Suprapubic skin (tissue), 4 donors: ENCODE measurements around the gene LPIN3.

Experiments used
- EP300 ChIP-seq: sonication (generic); formaldehyde crosslinking; IDR thresholded peaks from one replicate; pipeline ENCODE4 v1.6.1; 2017; ENCODE audit warnings: antibody characterized with exemption
- POLR2A ChIP-seq, 2 donors: fragments of 450-650 bp; IDR thresholded peaks; one replicate each; pipeline ENCODE4 v1.6.1; 2017; ENCODE audit warnings: antibody characterized with exemption in 2 of 2, mild to moderate bottlenecking in 2 of 2, moderate library complexity in 2 of 2
- POLR2AphosphoS5 ChIP-seq, 3 donors: sonication (generic); formaldehyde crosslinking; IDR thresholded peaks; one replicate each; pipeline ENCODE4 v1.6.1; 2017; ENCODE audit warnings: antibody characterized with exemption in 3 of 3
- TF ChIP-seq, protein P1 (sequence below), 2 donors: fragments of 200-600 bp in 1 of 2; fragments of 450-650 bp in 1 of 2; sonication (generic) in 1 of 2; IDR thresholded peaks; one replicate each; pipeline ENCODE4 v1.5.1; 2016 to 2019; ENCODE audit warnings: antibody characterized with exemption in 2 of 2, mild to moderate bottlenecking in 1 of 2, moderate library complexity in 1 of 2

DNA sequence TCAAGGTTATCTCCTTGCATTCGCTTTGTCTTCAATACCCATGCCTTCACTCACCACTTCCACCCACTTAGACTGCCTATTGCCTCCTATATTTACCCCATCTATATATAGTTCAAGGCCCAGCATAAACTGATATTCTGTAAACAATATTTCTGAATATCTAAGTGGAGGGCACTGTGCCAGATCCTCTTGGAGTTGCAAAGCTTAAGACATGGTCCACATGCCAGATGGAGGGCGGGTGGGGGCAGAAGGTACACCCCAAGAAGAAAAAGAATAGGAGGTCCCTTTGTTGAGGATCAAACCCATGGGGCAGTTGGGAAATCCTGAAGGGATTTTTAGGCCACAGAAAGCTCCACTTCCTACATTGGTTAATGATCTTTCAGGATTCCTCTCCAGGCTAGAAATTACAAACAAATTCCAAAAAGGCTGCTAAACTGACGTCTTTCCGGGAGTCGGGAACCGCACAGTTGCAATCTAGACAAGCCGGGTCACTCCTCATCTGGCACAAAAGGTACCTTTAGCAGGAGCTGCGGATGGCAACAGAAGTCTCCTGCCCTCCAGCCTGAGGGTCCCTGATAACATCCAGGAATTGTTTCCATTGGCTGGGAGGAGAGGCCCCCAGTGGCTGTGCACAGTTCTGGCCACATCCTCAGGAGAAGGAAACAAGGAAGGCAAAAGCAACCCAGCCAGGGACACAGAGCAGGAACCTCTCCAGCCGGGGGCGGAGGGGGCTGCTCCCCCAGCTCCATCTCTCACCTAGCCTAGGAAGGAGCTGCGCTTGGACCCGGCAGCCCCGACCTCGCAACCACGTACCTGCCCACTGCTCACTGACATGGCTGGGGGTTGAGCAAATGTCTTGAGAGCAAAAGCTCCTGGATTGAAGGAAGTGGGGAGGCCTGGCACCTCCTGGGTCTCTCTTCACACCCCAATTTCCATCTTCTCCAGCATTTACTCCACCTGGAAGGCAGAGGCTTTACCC, 5.9 kb upstream of the LPIN3 start:
- TF ChIP-seq, protein P1, sequence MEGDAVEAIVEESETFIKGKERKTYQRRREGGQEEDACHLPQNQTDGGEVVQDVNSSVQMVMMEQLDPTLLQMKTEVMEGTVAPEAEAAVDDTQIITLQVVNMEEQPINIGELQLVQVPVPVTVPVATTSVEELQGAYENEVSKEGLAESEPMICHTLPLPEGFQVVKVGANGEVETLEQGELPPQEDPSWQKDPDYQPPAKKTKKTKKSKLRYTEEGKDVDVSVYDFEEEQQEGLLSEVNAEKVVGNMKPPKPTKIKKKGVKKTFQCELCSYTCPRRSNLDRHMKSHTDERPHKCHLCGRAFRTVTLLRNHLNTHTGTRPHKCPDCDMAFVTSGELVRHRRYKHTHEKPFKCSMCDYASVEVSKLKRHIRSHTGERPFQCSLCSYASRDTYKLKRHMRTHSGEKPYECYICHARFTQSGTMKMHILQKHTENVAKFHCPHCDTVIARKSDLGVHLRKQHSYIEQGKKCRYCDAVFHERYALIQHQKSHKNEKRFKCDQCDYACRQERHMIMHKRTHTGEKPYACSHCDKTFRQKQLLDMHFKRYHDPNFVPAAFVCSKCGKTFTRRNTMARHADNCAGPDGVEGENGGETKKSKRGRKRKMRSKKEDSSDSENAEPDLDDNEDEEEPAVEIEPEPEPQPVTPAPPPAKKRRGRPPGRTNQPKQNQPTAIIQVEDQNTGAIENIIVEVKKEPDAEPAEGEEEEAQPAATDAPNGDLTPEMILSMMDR (IDR thresholded peaks at IDR 0.05), result no peak
- no peak for TF ChIP-seq EP300
- TF ChIP-seq POLR2A (IDR thresholded peaks at IDR 0.05), result no peak
- TF ChIP-seq POLR2AphosphoS5 (IDR thresholded peaks at IDR 0.05), result no peak
